Glomerular endothelial cell (primary cell): ENCODE measurements around the gene SLC5A6. TPM values are rescaled to one million over a fixed set of nuclear protein-coding genes. Genes with fewer than 3 reads are reported as not detected.

Experiments
- DNase-seq: peaks from one replicate; pipeline ENCODE4 v3.0.0-alpha.2; 2011; ENCODE audit warnings: low read depth, low spot score; ENCODE audit errors: extremely low read depth
- total RNA-seq: library from RNA; depleted of rRNA; stranded (reverse); fragments of >200 nt; gene quantifications from 2 replicates; pipeline ENCODE4 v1.2.3, GENCODE V29; 2015

Gene SLC5A6
- total RNA-seq, 1 donor from 2014 or later = 24.6 TPM

GRCh38 chr2:27237341-27237945 lies 25.4 kb upstream of the SLC5A6 start:
- no peak for DNase-seq

GRCh38 chr2:27236626-27237025 lies 24.6 kb upstream of the SLC5A6 start:
- no peak for DNase-seq

GRCh38 chr2:27236136-27236535 lies 24.1 kb upstream of the SLC5A6 start:
- DNase-seq = no peak

- DNase-seq = no peak
Measured at GRCh38 chr2:27233341-27233740, 21.3 kb upstream of the SLC5A6 start.

- no peak for DNase-seq
Measured at GRCh38 chr2:27231921-27232320, 19.9 kb upstream of the SLC5A6 start.

- DNase-seq = no peak
Measured at GRCh38 chr2:27227501-27227900, 15.4 kb upstream of the SLC5A6 start.

- DNase-seq = no peak
Measured at GRCh38 chr2:27225526-27225925, 13.5 kb upstream of the SLC5A6 start.

GRCh38 chr2:27223416-27223815 lies 11.3 kb upstream of the SLC5A6 start:
- no peak for DNase-seq

GRCh38 chr2:27222407-27222806 lies 10.3 kb upstream of the SLC5A6 start:
- DNase-seq = no peak

- DNase-seq = no peak
Measured at GRCh38 chr2:27221166-27221565, 9.1 kb upstream of the SLC5A6 start.

- no peak for DNase-seq
Measured at GRCh38 chr2:27220091-27220490, 8.0 kb upstream of the SLC5A6 start.

- no peak for DNase-seq
Measured at GRCh38 chr2:27219091-27219490, 7.0 kb upstream of the SLC5A6 start.

- no peak for DNase-seq
Measured at GRCh38 chr2:27218614-27219013, 6.5 kb upstream of the SLC5A6 start.

- no peak for DNase-seq
Measured at GRCh38 chr2:27217173-27218121, 5.4 kb upstream of the SLC5A6 start, which contains the start of gene CAD. Gene CAD, plus strand, starts transcription at chr2:27217369. Its CDS starts 183 bp downstream, at chr2:27217552.

GRCh38 chr2:27216416-27217137 lies 4.5 kb upstream of the SLC5A6 start:
- no peak for DNase-seq

- DNase-seq = no peak
Measured at GRCh38 chr2:27214941-27215340, 2.9 kb upstream of the SLC5A6 start.

GRCh38 chr2:27212626-27213471 lies 781 bp upstream of the SLC5A6 start:
- no peak for DNase-seq

GRCh38 chr2:27211241-27211942 lies 676 bp downstream of the SLC5A6 start:
- DNase-seq = no peak

- no peak for DNase-seq
Measured at GRCh38 chr2:27209621-27210401, 2.3 kb downstream of the SLC5A6 start.
